ENCODE results near the gene CARF. TPM values are rescaled to one million over a fixed set of nuclear protein-coding genes. Genes with fewer than 3 reads are reported as not detected.

Gene CARF
- polyA plus RNA-seq, 1 of the 3 experiments (the other 2 are of a cell fraction): 4.6 TPM

- Histone ChIP-seq H3K79me2 (ENCODE audit: insufficient read depth) (no peaks in the 10 kb centered on the region), H3K9ac (no peak overlapping the region), H3K36me3 (replicated peaks in 1 of 2; ENCODE audit: control insufficient read depth in 1 of 2, insufficient read depth in 2 of 2, low read length in 1 of 2) (peaks cover 0 to 15% of the 10 kb centered on the region in 2 experiments), H3K27me3 (ENCODE audit: insufficient read depth) (no peaks in the 10 kb centered on the region), H3K4me3 (ENCODE audit: low read depth in 2 of 2, low read length in 1 of 2) (no peak overlapping the region), H3K9me3 (no peaks in the 10 kb centered on the region), H3F3A (replicated peaks; ENCODE audit: insufficient read depth) (no peaks in the 10 kb centered on the region), H3K27ac (ENCODE audit: low read depth in 2 of 2, low read length in 1 of 2) (no peak overlapping the region), H3K4me2 (no peak overlapping the region), H2AFZ (ENCODE audit: low read depth) (no peak overlapping the region), H4K20me1 (ENCODE audit: insufficient read depth) (no peaks in the 10 kb centered on the region), H3K9me2 (no peaks in the 10 kb centered on the region), H3K4me1 (ENCODE audit: control insufficient read depth in 1 of 2, insufficient read depth in 2 of 2, low read depth in 1 of 2, low read length in 1 of 2) (no peaks in the 10 kb centered on the region; a peak in 1 of 4 replicates)
- no peak for TF ChIP-seq NFIC (IDR thresholded peaks at IDR 0.05; ENCODE audit: borderline replicate concordance)
- TF ChIP-seq GATA2 (CRISPR knock-in tag; IDR thresholded peaks at IDR 0.05): no peak
- no peak for TF ChIP-seq RCOR1 (IDR thresholded peaks at IDR 0.05; ENCODE audit: low read length)
- TF ChIP-seq NRF1 (IDR thresholded peaks at IDR 0.05; ENCODE audit: low read depth, low read length): no peak
- TF ChIP-seq RAD21 (IDR thresholded peaks at IDR 0.05; ENCODE audit: low read length): no peak
- TF ChIP-seq MXI1 (IDR thresholded peaks at IDR 0.05; ENCODE audit: low read depth, low read length): no peak
- TF ChIP-seq EZH2phosphoT487 (IDR thresholded peaks at IDR 0.05; ENCODE audit: borderline replicate concordance, low read depth): no peak
- no peak for TF ChIP-seq FOXJ3 (CRISPR knock-in tag; IDR thresholded peaks at IDR 0.05)
- TF ChIP-seq, protein P1, sequence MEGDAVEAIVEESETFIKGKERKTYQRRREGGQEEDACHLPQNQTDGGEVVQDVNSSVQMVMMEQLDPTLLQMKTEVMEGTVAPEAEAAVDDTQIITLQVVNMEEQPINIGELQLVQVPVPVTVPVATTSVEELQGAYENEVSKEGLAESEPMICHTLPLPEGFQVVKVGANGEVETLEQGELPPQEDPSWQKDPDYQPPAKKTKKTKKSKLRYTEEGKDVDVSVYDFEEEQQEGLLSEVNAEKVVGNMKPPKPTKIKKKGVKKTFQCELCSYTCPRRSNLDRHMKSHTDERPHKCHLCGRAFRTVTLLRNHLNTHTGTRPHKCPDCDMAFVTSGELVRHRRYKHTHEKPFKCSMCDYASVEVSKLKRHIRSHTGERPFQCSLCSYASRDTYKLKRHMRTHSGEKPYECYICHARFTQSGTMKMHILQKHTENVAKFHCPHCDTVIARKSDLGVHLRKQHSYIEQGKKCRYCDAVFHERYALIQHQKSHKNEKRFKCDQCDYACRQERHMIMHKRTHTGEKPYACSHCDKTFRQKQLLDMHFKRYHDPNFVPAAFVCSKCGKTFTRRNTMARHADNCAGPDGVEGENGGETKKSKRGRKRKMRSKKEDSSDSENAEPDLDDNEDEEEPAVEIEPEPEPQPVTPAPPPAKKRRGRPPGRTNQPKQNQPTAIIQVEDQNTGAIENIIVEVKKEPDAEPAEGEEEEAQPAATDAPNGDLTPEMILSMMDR (IDR thresholded peaks at IDR 0.05): no peak
- no peak for TF ChIP-seq IRF3 (IDR thresholded peaks at IDR 0.05; ENCODE audit: low read depth, low read length)
- TF ChIP-seq, protein P2, sequence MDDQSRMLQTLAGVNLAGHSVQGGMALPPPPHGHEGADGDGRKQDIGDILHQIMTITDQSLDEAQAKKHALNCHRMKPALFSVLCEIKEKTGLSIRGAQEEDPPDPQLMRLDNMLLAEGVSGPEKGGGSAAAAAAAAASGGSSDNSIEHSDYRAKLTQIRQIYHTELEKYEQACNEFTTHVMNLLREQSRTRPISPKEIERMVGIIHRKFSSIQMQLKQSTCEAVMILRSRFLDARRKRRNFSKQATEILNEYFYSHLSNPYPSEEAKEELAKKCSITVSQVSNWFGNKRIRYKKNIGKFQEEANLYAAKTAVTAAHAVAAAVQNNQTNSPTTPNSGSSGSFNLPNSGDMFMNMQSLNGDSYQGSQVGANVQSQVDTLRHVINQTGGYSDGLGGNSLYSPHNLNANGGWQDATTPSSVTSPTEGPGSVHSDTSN (IDR thresholded peaks at IDR 0.05): no peak
- TF ChIP-seq CHD2 (IDR thresholded peaks at IDR 0.05; ENCODE audit: low read length, partially characterized antibody): no peak
- TF ChIP-seq, protein P3, sequence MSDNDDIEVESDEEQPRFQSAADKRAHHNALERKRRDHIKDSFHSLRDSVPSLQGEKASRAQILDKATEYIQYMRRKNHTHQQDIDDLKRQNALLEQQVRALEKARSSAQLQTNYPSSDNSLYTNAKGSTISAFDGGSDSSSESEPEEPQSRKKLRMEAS (IDR thresholded peaks at IDR 0.05; ENCODE audit: low read depth): no peak
- no peak for TF ChIP-seq EP300 (IDR thresholded peaks at IDR 0.05; ENCODE audit: borderline replicate concordance in 1 of 2, low read depth in 1 of 2, low read length in 1 of 2)
- no peak for TF ChIP-seq USF2 (IDR thresholded peaks at IDR 0.05; ENCODE audit: borderline replicate concordance, low read depth, low read length)
- no peak for TF ChIP-seq ELF1 (IDR thresholded peaks at IDR 0.05)
- no peak for TF ChIP-seq FOXM1 (IDR thresholded peaks at IDR 0.05; ENCODE audit: low read depth)
- no peak for TF ChIP-seq GABPA (IDR thresholded peaks at IDR 0.05; ENCODE audit: low read depth)
- no peak for DNase-seq
- ChIA-PET POLR2A (no interaction called here), CTCF (no interaction called here)
- WGBS (ENCODE audit: low lambda C conversion rate): 100% methylated on average over 1 of the region's 2 CpGs
Measured at GRCh38 chr2:202934456-202934855, 22.4 kb downstream of the CARF start.

Measured in SK-N-SH (cell line).